HUES48 (cell line): Measurements from ENCODE around the gene TCF20.

Source experiments
- H3K27ac ChIP-seq: one replicate; pipeline ENCODE4 v1.7.0; 2013; ENCODE audit warnings: low read depth, low read length, inconsistent platforms
- H3K27me3 ChIP-seq: 2 replicates; pipeline ENCODE4 v1.6.1; 2013; ENCODE audit warnings: mild to moderate bottlenecking, low read length; ENCODE audit not compliant: control insufficient read depth, insufficient read depth
- H3K36me3 ChIP-seq: 2 replicates; pipeline ENCODE4 v1.6.1; 2013; ENCODE audit warnings: low read length; ENCODE audit not compliant: control insufficient read depth, insufficient read depth
- H3K4me1 ChIP-seq: 2 replicates; pipeline ENCODE4 v1.6.1; 2013; ENCODE audit warnings: mild to moderate bottlenecking, low read length; ENCODE audit not compliant: control insufficient read depth, insufficient read depth
- H3K4me3 ChIP-seq: 2 replicates; pipeline ENCODE4 v1.5.1; 2013; ENCODE audit warnings: mild to moderate bottlenecking, low read depth, low read length
- H3K9ac ChIP-seq: 2 replicates; pipeline ENCODE4 v1.6.1; 2013; ENCODE audit warnings: mild to moderate bottlenecking, low read depth, low read length, moderate library complexity
- H3K9me3 ChIP-seq: 2 replicates; pipeline ENCODE4 v1.6.1; 2013; ENCODE audit warnings: low read length; ENCODE audit not compliant: control insufficient read depth, insufficient read depth

The TCF20 gene

DNA sequence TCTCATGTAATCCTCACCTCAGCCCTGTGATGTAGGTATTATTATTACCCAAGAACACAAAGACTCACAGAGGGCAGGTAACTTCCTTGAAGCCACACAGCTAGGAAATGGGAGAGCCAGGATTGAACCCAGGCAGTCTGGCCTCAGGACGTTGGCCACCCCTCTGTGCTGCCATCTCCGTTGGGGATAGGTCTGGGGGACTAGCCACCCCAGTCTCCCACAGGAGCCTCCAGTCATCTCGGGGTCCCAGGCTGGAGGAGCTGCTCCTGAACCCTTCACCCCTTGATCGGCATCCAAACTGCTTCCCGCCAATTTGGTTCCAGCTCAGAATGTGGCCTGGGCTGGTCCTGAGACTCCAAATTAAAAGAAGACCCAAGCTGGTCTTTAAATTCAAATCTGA lies 10.4 kb upstream of the TCF20 start:
- H3K4me3 ChIP-seq: no peak overlapping the region
- peaks cover 45% of the 10 kb centered on the region for H3K27me3 ChIP-seq
- peaks cover 13% of the 10 kb centered on the region; the same call in 1 of the 2 replicates for H3K4me1 ChIP-seq
- no peak overlapping the region for H3K27ac ChIP-seq
- no peaks in the 10 kb centered on the region for H3K9me3 ChIP-seq
- no peak overlapping the region for H3K9ac ChIP-seq
- H3K36me3 ChIP-seq: no peaks in the 10 kb centered on the region

- Histone ChIP-seq H3K36me3 (no peaks in the 10 kb centered on the region), H3K9me3 (no peaks in the 10 kb centered on the region), H3K9ac (no peak overlapping the region), H3K4me3 (no peak overlapping the region), H3K27ac (no peak overlapping the region), H3K4me1 (peaks cover 20% of the 10 kb centered on the region), H3K27me3 (peaks cover 42% of the 10 kb centered on the region)
Observed at GRCh38 chr22:42280140-42280539, 9.7 kb upstream of the TCF20 start.

DNA sequence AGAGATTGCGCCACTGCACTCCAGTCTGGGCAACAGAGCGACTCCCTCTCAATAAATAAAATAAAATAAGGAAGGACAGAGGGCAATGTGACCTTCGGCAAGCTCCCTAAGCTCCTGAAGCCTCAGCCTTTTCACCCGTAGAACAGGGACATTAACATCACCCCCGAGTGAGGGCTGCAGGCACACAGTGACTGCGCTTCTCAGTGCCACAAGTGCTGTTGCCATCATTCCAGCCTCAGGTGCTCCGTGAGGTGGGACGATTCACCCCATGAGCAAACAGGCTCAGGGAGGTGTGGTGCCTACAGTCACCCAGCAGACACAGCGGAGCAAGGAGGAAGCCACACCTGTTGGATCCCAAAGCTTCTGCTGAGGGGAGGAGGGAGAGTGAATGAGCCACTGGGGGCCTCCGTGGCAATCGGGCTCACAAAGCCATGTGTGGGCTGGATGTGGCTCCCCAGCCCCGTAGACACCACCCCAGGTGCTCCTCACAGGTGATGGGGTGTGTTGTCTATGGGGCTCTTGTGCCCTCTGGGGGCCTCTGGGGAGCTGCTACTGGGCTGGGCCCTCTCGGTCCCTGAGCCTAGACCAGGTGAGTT lies 9.1 kb upstream of the TCF20 start:
- Histone ChIP-seq H3K9ac (no peak overlapping the region), H3K27ac (no peak overlapping the region), H3K36me3 (no peaks in the 10 kb centered on the region), H3K27me3 (peaks cover 36% of the 10 kb centered on the region), H3K4me1 (peaks cover 26% of the 10 kb centered on the region), H3K9me3 (no peaks in the 10 kb centered on the region), H3K4me3 (no peak overlapping the region)

- peaks cover 25% of the 10 kb centered on the region for H3K27me3 ChIP-seq
- no peak overlapping the region for H3K9ac ChIP-seq
- H3K27ac ChIP-seq: no peak overlapping the region
- no peaks in the 10 kb centered on the region for H3K9me3 ChIP-seq
- H3K4me3 ChIP-seq: no peak overlapping the region
- no peaks in the 10 kb centered on the region for H3K36me3 ChIP-seq
- peaks cover 39% of the 10 kb centered on the region for H3K4me1 ChIP-seq
Observed at GRCh38 chr22:42277988-42278776, 7.7 kb upstream of the TCF20 start.

- Histone ChIP-seq H3K4me1 (peaks cover 35% of the 10 kb centered on the region), H3K27ac (no peak overlapping the region), H3K27me3 (peaks cover 16% of the 10 kb centered on the region), H3K4me3 (no peak overlapping the region), H3K9me3 (no peaks in the 10 kb centered on the region), H3K9ac (no peak overlapping the region), H3K36me3 (no peaks in the 10 kb centered on the region)
Observed at GRCh38 chr22:42277232-42277753, 6.8 kb upstream of the TCF20 start.

DNA sequence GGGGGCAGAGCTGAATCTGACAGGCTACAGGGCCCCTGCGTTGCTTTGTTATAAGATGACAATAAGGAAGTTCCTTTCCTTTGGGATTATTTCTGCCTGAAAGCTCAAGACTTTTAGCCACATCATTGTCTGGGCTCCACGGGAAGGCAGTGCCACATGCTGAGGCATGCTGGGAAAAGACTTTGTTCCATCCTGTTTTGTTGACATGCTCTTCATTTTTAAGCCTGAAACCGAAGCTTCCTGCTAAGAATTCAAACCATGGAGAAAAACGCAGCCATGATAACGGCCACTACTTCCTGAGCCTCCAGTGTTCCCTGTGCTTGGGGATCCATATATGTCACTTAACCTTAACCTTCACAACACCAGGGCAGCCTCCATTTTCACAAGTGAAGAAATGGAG lies 5.5 kb upstream of the TCF20 start:
- Histone ChIP-seq H3K27me3 (0 out of 2 replicates have a peak, but pooled peaks cover 3% of the 10 kb centered on the region), H3K36me3 (no peaks in the 10 kb centered on the region), H3K4me1 (peaks cover 35% of the 10 kb centered on the region), H3K4me3 (no peak overlapping the region), H3K9me3 (no peaks in the 10 kb centered on the region), H3K27ac (peak overlapping the region; percentile 61), H3K9ac (no peak overlapping the region)

- Histone ChIP-seq H3K27ac (peak overlapping the region; percentile 61), H3K36me3 (no peaks in the 10 kb centered on the region), H3K4me3 (no peak overlapping the region), H3K9ac (no peak overlapping the region), H3K27me3 (no peaks in the 10 kb centered on the region), H3K4me1 (peaks cover 35% of the 10 kb centered on the region), H3K9me3 (no peaks in the 10 kb centered on the region)
Observed at GRCh38 chr22:42275176-42275575, 4.7 kb upstream of the TCF20 start.

DNA sequence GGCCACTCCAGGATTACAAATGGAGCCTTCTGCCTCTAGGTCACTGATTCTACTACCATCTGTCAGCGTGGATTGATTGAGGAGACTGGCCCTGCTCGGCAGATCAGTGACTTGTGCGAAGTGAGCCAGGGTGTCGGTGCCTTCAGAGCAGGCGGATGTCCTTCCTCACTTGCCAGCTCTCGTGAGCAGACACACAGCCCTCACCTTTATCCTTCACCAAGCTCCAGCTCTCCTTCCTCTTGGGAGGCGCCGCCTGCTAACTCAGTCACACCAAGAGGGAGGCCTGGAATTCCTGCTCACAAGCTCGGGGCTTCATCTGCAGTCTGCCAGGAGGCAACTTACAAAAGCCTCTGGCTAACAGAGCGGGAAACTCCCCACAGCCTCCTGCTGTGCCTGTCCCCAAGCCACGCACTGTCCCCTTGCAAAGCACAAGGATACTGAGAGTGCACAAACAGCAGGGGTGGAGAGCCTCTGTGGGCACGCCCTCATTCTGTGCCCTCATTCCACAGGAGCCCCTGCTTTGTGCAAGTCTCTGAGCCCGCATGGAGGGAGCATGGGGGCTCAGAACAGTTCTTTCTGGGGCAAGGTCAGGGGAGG lies 3.5 kb upstream of the TCF20 start:
- Histone ChIP-seq H3K9ac (no peak overlapping the region), H3K4me1 (peaks cover 36% of the 10 kb centered on the region), H3K27me3 (no peaks in the 10 kb centered on the region), H3K9me3 (no peaks in the 10 kb centered on the region), H3K4me3 (no peak overlapping the region), H3K27ac (peak overlapping the region; percentile 58), H3K36me3 (no peaks in the 10 kb centered on the region)

DNA sequence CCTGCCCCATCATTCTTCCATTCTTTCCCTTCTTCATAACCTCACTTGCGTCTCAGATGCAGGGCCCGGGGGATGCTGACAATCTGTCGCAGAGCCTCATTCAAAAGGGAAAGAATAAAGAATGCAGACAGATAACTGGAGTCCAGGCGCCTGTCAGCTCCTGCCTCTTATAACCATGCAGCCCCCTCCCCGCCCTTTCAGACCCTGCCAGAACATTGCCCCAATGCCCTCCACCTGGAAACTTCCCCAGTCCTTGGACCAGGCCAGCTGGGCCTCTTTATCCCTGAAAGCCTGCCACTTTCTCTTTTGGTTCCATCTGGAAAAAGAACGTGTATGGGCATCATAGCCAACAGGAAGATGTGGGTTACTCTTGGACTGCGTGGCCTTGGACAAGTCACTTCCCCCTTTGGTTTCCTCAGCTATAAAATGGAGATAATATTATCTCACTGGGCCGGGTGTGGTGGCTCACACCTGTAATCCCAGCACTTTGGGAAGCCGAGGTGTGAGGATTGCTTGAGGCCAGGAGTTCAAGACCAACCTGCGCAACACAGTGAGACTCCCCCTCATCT lies 2.1 kb upstream of the TCF20 start:
- H3K27me3 ChIP-seq: no peaks in the 10 kb centered on the region
- H3K4me3 ChIP-seq: no peak overlapping the region
- H3K9ac ChIP-seq: no peak overlapping the region
- H3K9me3 ChIP-seq: no peaks in the 10 kb centered on the region
- H3K27ac ChIP-seq: no peak overlapping the region
- H3K36me3 ChIP-seq: no peaks in the 10 kb centered on the region
- peaks cover 44% of the 10 kb centered on the region for H3K4me1 ChIP-seq

GRCh38 chr22:42271906-42272305 lies 1.5 kb upstream of the TCF20 start:
- Histone ChIP-seq H3K27me3 (no peaks in the 10 kb centered on the region), H3K4me1 (peaks cover 43% of the 10 kb centered on the region), H3K9me3 (no peaks in the 10 kb centered on the region), H3K9ac (no peak overlapping the region), H3K4me3 (no peak overlapping the region), H3K27ac (no peak overlapping the region), H3K36me3 (no peaks in the 10 kb centered on the region)
